ENCODE measurements around the gene LIG1.

LIG1 gene

DNA sequence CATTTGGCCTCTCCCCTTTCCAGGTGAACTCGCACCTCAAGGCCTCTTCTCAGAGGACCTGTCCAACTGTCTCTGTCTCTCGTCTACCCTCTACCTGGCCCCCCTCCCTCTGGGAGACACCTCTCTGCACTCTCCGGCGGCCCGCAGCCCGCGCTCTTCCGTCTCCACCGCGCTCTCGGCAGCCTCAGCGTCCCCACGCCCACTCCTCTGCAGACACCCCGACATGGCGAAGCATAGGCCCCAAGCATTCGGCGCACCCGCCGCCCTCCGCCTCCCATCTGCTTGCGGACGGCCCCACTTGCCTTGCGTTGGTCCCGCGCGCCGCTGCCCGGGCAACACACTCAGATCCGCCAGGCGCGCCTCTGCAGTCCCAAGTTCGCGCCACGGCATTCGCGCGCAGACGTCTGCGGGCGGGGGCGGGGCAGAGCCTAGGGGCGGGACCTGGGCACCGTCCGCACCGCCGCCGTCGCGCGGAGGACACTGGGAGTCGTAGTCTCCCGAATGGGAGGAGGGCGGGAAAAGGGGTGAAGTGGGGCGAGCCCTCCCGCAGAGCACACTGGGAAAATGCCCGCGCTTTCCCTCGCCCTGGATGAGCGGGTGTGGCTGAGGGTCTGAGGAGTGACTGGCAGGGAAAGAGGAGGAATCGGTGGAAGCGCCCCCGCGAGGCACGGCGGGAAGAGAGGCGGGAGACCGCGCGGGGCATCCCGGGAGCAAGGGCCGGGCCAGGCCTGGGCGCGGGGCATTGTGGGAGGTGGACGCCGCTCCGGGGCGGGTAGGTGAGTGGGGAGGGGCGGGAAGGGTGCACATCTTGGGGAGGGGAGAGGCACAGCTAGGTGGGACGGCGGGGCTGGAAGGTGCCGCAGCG is at the start of gene LIG1, which contains the start of gene ZSWIM9:
Gene LIG1, minus strand, starts transcription at position 406 of the 865 bp plus-strand sequence. CDS start 4,778 bp downstream, outside the sequence.
Gene ZSWIM9, plus strand, starts transcription at position 742 of the 865 bp plus-strand sequence. CDS start 1,123 bp downstream, outside the sequence.
- peak; percentile 92 for DNase-seq

DNA sequence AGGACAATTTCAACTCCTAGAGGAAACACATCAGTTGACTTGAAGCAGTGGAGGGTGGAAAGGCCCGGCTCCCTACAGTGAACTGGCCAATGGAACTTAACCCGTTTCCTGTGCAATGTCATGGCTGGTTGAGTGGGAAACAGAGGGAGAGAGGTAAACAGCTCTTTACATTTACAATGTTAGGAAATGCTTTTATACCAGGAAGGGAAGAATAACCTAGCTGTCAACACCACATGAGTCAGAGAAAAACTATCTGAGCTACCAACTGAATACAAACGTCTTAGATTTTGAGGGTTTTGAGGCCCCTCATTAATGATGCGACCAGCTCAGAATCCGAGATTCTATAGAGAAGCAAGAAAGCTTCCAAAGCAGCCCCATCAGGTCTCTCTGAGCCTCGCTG is 48.9 kb upstream of the LIG1 start:
- no peak for DNase-seq

DNA sequence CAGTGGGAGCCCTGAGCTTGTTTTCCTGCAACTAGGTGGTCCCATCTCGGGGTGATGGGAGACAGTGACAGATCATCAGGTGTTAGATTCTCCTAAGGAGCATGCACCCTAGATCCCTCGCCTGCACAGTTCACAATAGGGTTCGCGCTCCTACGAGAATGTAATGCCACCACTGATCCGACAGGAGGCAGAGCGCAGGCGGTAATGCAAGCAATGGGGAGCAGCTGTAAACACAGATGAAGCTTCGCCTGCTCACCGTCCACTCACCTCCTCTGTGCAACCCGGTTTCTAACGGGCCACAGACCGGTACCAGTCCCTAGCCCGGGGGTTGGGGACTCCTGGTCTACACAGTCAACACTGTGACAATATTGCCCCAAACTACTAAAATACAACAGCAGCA is 46.8 kb upstream of the LIG1 start:
- DNase-seq, result no peak

DNA sequence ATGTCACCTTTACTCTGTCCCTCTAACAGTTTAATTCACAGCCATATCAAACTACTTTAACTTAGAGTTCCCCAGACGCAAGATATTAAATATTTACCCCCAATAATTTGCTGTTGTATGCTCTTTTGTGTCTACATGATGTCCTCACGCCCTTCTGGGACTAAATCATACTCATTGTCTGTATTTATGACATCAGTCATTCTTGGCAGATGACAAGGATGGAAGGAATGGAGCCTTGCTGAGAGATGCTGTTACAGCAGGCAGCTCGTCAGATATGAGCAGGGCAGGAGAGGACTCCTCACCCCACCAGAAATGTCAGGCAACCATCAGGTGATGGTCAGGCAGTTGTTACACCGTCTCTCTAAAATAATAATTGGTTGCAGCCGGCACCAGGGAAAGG is 43.8 kb upstream of the LIG1 start:
- no peak for DNase-seq

DNA sequence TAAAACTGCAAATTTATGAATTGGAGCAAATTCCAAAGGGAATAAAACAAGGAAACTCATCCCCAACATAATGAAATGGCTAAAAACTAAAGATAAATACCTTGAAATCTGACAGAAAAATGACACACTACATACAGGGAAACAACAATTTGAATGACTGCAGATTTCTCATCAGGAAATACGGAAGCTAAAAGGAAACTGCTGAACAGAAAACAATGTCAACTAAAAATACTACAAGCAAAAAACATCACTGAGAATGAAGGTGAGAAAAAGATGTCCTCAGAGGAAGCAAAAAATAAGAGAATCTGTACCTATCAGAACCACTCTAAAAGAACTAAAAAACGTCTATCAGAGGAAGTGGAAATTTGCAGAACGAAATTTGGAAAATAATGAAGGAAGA is 39.9 kb upstream of the LIG1 start:
- no peak for DNase-seq

DNA sequence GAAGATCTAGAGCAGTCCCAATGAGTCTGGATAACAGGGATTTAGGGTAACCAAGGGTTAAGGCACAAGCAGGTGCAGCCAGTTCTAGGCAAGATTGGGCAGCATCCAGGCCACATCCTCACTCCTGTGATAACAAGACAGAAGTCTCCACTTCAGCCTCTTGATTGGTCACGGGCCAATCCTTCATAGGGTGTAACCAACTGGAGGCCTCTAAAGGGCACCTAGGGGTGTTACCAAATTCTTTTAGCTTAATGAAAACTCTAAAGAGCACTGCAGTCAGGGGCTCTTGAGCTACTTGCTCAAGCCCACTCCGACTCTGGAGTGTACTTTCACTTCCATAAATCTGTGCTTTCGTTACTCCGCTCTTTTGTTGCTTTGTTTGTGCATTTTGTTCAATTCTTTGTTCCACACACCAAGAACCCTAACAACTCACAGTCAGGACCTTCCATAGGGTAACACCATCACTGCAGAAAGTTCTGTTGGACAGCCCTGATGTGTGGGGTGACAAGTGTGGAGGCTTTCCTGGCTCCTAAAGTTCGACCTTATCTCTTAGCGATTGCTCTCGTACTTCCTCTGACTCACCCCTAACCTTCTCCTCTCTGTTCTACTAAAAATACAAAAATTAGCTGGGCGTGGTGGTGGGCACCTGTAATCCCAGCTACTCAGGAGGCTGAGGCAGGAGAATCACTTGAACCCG is 36.4 kb upstream of the LIG1 start:
- DNase-seq, result no peak

DNA sequence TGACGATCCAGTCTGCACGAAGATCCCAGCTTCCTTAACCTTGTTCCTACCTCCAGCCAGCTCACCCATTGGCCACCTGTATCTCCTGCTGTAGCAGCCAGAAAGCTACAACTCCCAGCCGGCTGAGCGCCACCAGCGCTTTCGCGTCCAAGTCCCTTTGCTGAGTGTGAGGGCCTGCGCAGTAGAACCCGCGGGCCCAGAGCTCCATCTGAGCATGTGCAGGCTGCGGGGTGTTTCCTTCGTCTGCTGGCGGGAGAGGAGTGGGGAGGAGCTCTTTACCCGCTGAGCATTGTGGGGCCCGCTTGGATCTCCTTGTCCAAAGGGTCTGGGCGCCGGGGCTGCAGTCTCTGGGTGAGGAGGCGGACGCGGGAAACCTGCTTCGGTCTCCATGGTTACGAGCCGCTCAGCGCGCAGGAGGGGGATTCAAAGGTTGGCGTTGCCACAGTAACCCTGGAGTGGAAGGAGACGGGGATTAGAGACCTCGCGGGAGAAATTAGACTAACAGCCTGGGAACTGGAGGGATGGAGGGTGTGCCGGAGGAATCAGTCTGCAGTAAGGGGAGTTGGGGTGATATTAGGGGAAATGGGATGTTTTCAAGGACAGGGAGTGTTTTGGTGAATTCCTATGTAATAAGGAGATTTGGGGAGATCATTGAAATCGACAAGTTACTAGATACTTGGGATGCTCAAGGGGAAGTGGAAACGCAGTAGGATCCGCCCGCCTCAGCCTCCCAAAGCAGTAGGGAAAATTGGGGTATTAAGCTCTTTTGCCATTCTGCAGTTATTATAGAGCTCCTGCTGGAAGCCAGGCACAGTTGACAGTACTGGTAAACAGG is 33.9 kb upstream of the LIG1 start:
- peak; percentile 94 for DNase-seq

DNA sequence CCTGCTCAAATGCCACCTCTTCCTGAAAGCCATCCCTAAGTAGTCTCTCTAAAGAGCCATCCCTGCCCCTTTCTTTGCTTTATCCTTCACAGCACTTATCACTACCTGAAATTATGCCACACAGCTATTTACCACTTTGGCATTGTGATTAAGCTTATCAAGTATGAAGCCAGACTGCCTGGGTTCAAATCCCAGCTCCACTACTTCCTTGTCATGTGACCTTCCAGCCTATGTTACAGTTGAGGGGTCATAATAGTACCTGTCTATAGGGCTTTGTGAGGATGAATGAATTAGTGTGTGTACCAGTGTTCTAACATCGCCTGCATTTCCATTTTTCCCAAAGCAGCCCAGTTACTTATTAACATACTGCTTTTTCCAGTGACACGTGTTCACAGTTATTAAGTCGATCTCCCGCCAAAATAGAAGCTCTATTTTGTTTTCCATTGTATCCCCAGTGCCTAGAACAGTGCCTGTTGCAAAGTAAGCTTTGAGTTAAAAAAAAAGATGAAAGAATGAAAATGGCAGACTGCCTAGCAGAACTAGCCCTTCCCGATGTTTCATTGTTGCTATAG is 33.2 kb upstream of the LIG1 start:
- no peak for DNase-seq

DNA sequence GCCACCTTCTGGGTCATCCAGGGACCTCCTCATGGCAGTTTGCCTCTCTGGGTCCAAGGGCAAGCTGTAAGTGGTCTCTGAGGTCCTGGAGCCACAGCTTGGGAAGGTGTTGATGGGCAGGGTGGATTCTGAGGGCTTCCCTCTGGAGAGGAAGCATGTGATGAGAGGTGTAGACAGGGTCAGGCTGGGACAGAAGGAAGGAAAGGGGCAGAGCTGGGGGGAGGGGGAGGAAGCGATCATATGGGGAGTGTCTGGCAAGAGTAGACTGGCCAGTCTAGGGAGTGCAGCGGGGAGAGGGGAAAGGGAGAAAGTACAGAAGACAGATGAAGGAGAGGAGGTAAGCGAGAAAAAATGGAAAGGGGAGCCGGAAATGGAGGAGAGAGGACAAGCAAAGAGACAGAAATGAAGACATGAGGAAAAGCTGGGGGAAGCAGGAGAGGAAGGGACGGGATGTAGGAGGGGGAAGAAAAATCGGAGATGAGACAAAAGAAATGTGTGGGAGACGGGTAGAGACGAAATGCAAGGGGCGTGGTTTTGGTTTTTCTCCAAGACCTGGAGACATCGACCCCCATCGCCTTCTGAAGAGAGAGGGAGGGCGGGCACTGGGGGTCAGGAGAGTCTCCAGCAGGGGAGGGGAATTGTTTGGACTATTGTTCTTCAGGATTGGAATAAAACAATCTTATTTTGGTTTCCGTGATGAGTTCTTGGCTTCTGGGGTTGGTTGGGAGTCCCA is 27.0 kb upstream of the LIG1 start:
- DNase-seq, result no peak

DNA sequence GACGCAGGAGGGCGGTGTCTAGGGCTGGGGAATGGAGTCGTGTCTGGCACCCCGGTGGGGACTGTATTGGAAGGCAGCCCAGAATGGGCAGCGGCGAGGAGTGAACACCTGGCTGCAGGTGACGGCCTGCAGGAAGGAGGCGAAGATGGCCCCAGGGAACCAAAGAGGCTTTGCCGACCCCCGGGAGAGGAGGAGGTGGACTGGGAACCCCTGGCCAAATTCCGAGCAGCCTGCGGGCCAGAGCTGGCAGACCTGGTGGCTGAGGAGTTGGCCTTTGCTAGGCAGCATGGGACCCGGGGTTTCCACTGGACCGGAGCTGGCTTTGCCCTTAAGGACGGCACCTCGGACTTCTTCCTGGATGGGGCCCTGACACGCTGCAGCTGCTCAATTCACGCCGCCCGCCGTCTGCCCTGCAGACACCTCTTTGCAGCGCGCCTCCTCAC is 26.2 kb upstream of the LIG1 start:
- no peak for DNase-seq

DNA sequence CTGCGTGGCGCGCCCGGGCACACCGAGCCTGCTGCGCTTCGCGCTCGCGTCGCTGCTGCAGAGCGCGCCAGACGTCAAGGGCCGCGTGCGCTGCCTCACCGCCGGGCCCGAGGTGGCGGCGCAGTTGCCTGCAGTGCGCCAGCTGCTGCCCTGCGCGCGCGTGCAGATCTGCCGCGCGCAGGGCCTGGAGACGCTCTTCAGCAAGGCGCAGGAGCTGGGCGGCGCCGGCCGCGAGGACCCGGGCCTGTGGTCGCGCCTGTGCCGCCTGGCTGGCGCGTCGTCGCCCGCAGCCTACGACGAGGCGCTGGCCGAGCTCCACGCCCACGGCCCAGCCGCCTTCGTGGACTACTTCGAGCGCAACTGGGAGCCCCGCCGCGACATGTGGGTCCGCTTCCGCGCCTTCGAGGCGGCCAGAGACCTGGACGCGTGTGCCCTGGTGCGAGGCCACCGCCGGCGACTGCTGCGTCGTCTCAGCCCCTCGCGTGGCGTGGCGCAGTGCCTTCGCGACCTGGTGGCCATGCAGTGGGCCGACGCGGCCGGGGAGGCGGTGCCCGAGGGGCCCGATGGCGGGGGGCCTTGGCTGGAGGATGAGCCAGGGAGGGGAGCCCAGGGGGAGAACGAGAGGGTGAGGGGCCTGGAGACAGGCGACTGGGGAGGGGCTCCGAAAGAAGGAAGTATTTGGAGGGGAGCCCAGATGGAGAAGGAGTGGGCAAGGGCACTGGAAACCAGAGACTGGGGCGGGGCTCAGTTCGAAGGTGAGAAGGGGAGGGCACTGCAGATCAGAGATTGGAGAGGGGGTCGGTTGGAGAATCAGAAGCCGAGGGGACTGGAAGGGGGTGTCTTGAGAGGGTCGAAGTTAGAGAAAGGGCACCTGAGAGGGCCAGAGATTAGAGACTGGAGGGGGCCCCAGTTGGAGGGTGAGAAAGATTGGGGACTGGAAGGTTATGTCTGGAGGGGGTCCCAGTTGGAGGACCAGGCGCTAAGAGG is 25.0 kb upstream of the LIG1 start:
- no peak for DNase-seq

DNA sequence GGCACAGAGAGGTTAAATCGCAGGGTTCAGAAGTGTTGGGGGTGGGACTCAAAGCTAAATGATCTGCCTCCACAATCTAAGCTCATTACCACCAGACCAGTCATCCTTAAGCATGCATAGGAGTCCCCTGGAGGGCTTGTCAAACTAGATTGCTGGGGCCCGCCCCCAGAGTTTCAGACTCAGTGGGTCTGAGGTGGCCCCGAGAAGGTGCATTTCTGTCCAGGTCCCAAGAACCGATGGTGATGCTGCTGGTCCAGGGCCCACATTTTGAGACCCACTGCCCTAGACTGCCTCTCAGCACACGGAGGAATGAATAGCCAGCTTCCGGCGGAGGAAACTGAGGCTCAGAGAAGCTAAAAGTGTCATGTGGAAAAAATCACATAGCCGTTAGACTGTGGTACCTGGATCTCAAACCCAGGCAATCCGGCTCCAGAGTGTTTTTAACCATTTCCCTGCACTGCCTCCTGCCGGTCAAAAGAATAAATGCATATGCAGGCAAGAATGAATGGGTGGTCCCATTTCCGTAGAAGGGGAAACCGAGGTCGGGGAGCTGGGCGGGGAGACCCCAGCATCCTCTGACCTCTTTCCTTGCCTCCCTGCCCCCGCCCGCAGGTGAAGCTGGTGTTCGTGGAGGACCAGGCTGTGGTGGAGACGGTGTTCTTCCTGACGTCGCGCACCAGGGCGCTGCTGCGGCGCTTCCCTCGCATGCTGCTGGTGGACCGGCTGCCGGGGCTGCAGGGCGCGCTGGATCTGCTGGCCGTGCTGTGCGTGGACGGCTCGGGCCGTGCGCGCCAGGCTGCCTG is 24.1 kb upstream of the LIG1 start:
- DNase-seq, result peak; percentile 14

DNA sequence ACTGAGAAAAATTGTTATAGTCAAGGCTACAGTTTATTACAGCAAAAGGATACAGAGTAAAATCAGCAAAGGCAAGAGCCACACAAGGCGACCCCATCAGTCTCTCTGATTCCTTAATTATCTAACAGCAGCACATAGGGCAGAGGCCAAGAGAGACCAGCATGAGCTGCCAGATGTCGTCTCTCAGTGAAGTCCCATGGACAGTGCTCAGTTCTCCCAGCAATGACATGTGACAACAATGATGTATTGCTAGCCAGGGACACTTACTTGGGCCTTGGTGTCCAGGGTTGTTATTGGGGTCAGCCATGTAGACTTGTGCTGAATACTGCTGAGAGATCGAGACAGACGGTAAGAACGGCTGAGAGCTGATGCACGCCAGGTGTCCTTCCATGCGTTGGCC is 22.6 kb upstream of the LIG1 start:
- no peak for DNase-seq

DNA sequence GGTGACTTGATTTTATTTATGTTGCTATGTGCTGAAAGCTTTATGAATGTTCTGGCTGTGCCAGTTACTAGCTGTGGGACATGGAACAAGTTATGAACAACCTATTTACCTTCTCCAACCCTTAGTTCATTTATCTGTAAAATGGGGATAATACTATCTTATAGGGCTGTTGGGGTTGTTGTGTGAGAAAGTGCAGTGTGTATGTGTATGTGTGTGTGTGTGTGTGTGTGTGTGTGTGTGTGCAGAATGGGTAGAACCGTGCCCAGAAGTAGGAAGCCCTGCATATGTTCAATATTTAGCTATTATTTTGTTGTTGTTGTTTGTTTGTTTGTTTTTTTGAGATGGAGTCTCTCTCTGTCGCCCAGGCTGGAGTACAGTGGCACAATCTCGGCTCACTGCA is 20.7 kb upstream of the LIG1 start:
- DNase-seq, result no peak

DNA sequence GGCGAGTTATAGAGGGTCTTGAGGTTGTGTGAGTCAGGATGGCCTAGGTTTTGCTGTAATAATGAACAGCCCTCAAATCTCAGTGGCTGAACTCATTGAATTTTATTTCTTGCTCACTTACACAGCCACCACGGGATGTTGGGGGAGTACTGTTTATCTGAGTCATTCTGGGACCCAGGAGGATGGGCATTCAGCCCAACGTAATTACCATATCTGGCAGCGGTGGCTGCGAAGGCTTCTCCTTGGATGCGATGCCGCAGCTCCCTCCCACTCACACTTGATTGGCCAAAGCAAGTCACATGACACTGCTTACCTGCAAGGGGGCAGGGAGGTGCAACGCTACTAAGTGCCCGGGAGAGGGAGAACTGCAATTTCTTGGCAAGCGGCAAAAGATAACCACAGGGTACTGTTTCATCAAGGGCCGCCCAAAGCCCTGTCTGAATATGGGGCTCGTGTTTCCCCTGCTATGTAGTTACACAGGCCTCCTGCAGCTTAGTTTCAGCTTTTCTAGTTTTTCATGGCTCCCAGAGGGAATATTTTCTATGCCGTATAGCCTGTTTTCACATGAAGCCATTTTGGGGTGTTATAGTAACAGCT is 20.2 kb upstream of the LIG1 start:
- peak; percentile 74 for DNase-seq

DNA sequence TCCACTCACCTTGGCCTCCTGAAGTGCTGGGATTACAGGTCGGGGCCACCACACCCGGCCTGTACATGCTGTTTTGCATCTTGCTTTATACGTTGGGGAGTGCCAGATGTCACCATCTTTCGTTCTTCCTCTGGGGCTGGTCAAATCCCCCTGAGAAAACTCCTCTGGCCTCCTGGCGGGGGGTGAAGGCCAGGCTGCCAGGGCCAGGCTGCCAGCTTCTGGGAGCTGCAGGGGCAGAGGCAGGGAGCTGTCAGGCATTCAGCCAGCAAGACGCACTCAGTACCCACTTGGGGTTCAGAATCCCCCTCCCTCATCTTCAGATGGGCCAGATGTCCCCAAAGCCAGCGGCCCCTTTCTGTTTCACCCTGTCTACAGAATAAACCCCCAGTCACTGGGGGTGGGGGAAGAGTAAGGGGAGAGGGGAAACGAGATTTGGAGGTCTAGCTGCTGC is 16.4 kb upstream of the LIG1 start:
- DNase-seq, result no peak

DNA sequence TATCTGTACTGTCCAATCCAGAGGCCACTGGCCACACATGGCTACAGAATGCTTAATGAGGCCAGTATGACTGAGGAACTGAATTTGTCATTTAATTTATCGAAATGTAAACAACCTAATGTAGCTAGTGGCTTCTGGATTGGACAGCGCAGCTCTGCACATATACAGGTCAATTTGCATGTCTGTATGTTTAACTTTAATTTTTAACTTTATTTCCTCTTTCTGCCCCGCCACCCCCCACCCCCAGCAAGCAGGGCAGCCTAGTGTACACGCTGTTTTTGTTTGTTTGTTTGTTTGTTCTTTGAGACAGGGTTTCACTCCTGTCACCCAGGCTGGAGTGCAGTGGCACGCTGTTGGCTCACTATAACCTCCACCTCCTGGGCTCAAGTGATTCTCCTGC is 15.9 kb upstream of the LIG1 start:
- DNase-seq, result no peak

DNA sequence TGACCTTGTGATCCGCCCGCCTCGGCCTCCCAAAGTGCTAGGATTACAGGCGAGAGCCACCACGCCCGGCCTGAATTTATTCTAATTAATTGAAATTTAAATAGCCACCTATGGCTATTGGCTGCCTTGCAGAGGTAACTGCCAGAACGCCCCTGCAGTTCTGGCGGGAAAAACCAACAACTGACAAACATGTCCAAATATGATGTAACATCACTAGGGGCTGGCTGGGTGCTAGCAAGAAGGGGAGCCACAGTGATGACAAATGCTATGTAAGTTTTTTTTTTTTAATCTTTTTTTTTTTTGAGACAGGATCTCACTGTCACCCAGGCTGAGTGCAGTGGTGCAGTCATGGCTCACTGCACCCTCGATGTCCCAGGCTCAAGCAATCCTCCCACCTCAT is 13.2 kb upstream of the LIG1 start:
- DNase-seq, result no peak

DNA sequence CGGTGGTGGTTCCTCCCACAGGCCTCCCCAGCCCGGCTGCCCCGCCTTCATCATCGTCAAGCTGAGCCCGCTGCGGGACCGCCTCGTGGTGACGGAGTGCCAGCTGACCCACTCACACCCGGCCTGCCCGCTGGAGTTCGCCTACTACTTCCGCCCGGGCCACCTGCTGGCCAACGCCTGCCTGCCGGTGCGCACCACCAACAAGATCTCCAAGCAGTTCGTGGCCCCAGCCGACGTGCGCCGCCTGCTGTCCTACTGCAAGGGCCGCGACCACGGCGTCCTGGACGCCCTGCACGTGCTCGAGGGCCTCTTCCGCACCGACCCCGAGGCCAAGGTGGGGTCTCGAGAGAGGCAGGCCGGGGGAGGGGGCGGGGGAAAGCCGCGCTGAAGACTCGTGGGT is 12.3 kb upstream of the LIG1 start:
- DNase-seq, result no peak

Data from activated naive CD4-positive, alpha-beta T cell treated with Interleukin-2 at 50 U/mL for 16 hours (primary cell).